ENCODE data around the gene PML.
"Not testable (repeated sequence)": the region's sequence is repeated elsewhere in the genome, so short reads cannot be mapped to it uniquely, and the experiment has no call there.

GRCh38 chr15:74065684-74066411 is 71.3 kb downstream of the PML start:
- TF ChIP-seq, protein P1, sequence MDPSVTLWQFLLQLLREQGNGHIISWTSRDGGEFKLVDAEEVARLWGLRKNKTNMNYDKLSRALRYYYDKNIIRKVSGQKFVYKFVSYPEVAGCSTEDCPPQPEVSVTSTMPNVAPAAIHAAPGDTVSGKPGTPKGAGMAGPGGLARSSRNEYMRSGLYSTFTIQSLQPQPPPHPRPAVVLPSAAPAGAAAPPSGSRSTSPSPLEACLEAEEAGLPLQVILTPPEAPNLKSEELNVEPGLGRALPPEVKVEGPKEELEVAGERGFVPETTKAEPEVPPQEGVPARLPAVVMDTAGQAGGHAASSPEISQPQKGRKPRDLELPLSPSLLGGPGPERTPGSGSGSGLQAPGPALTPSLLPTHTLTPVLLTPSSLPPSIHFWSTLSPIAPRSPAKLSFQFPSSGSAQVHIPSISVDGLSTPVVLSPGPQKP (IDR thresholded peaks at IDR 0.05; ENCODE audit: borderline replicate concordance, low read depth, low read length), result not testable (repeated sequence)
- TF ChIP-seq CTCF (conservative IDR thresholded peaks at IDR 0.05; ENCODE audit: low read depth, low read length), result peak; percentile 20; the same call in 1 of the 2 replicates
- TF ChIP-seq RFX5, FOS, POLR2A (IDR thresholded peaks at IDR 0.05; ENCODE audit: low read depth, low read length): not testable (repeated sequence)

All from IMR-90 (cell line).